SJCRH30 (cell line): ENCODE data around the gene CNTNAP2. TPM values are rescaled to one million over a fixed set of nuclear protein-coding genes. Genes with fewer than 3 reads are reported as not detected.
A peak's percentile ranks its signal among the peaks of the same experiment; 100 is the strongest.
"Not testable (repeated sequence)": the region's sequence is repeated elsewhere in the genome, so short reads cannot be mapped to it uniquely, and the experiment has no call there.

Source experiments
- DNase-seq, 2 experiments: peaks; one replicate each; pipeline ENCODE4 v3.0.0-alpha.2; 2015 to 2020
- H3K27ac ChIP-seq: fragments of 250-450 bp; sonication (Bioruptor Pico); 2 replicates; pipeline ENCODE4 v1.5.1; 2020; ENCODE audit warnings: mild to moderate bottlenecking, moderate library complexity
- H3K27me3 ChIP-seq: fragments of 250-450 bp; sonication (Bioruptor Pico); 2 replicates; pipeline ENCODE4 v1.5.1; 2020; ENCODE audit warnings: mild to moderate bottlenecking, moderate library complexity
- H3K36me3 ChIP-seq: fragments of 250-450 bp; sonication (Bioruptor Pico); 2 replicates; pipeline ENCODE4 v1.5.1; 2020; ENCODE audit warnings: mild to moderate bottlenecking, moderate library complexity
- H3K4me1 ChIP-seq: fragments of 250-450 bp; sonication (Bioruptor Pico); 2 replicates; pipeline ENCODE4 v1.5.1; 2020; ENCODE audit warnings: mild to moderate bottlenecking, moderate library complexity
- H3K4me3 ChIP-seq: fragments of 250-450 bp; sonication (Bioruptor Pico); 2 replicates; pipeline ENCODE4 v1.5.1; 2020; ENCODE audit warnings: mild to moderate bottlenecking, moderate library complexity
- H3K9me3 ChIP-seq: fragments of 250-450 bp; sonication (Bioruptor Pico); replicated peaks from 2 replicates; pipeline ENCODE4 v1.5.1; 2020; ENCODE audit warnings: mild to moderate bottlenecking, moderate library complexity
- total RNA-seq: library from RNA; depleted of rRNA; stranded (reverse); fragments of >200 nt; shearing (Covaris generic); gene quantifications from 2 replicates; pipeline ENCODE4 v1.2.3, GENCODE V29; 2014

Gene CNTNAP2
- total RNA-seq, 1 experiment from 2014 or later = not detected

- Histone ChIP-seq H3K36me3 (no peaks in the 10 kb centered on the region), H3K4me3 (no peak overlapping the region), H3K27me3 (no peaks in the 10 kb centered on the region), H3K9me3 (no peaks in the 10 kb centered on the region), H3K27ac (no peak overlapping the region), H3K4me1 (peaks cover 12% of the 10 kb centered on the region)
- DNase-seq = no peak
Measured at GRCh38 chr7:147777309-147777708, 1660.7 kb downstream of the CNTNAP2 start.

- Histone ChIP-seq H3K4me3 (no peak overlapping the region), H3K27ac (no peak overlapping the region), H3K27me3 (no peaks in the 10 kb centered on the region), H3K4me1 (no peaks in the 10 kb centered on the region), H3K9me3 (no peaks in the 10 kb centered on the region), H3K36me3 (no peaks in the 10 kb centered on the region)
- DNase-seq = no peak
Measured at GRCh38 chr7:147779949-147780348, 1663.3 kb downstream of the CNTNAP2 start.

GRCh38 chr7:147796581-147796980 is 1680.0 kb downstream of the CNTNAP2 start:
- H3K36me3 ChIP-seq = no peaks in the 10 kb centered on the region
- no peaks in the 10 kb centered on the region for H3K9me3 ChIP-seq
- no peak overlapping the region for H3K4me3 ChIP-seq
- H3K27ac ChIP-seq = no peak overlapping the region
- no peak for DNase-seq
- no peaks in the 10 kb centered on the region for H3K4me1 ChIP-seq
- no peaks in the 10 kb centered on the region for H3K27me3 ChIP-seq

GRCh38 chr7:147798001-147798400 is 1681.4 kb downstream of the CNTNAP2 start:
- no peak for DNase-seq
- Histone ChIP-seq H3K27me3 (no peaks in the 10 kb centered on the region), H3K4me3 (no peak overlapping the region), H3K36me3 (no peaks in the 10 kb centered on the region), H3K4me1 (no peaks in the 10 kb centered on the region; the same call in 1 of the 2 replicates), H3K9me3 (no peaks in the 10 kb centered on the region), H3K27ac (no peak overlapping the region)

- not testable (repeated sequence) for DNase-seq, H3K27me3 ChIP-seq, H3K27ac ChIP-seq
Measured at GRCh38 chr7:147801762-147802161, 1685.2 kb downstream of the CNTNAP2 start.

GRCh38 chr7:147803151-147803550 is 1686.5 kb downstream of the CNTNAP2 start:
- Histone ChIP-seq H3K27me3 (no peaks in the 10 kb centered on the region), H3K4me3 (no peak overlapping the region), H3K4me1 (peaks cover 13% of the 10 kb centered on the region), H3K27ac (no peak overlapping the region), H3K9me3 (no peaks in the 10 kb centered on the region), H3K36me3 (no peaks in the 10 kb centered on the region)
- DNase-seq = peak in 1 of 2 experiments; percentile 4

More at GRCh38 chr7:147801762-147802161, 1685.2 kb downstream of the CNTNAP2 start:
- not testable (repeated sequence) for H3K4me3 ChIP-seq, H3K9me3 ChIP-seq, H3K36me3 ChIP-seq
- H3K4me1 ChIP-seq = peaks cover 13% of the 10 kb centered on the region

- Histone ChIP-seq H3K27ac (no peak overlapping the region), H3K4me1 (peaks cover 13% of the 10 kb centered on the region), H3K9me3 (no peaks in the 10 kb centered on the region), H3K27me3 (no peaks in the 10 kb centered on the region), H3K36me3 (no peaks in the 10 kb centered on the region), H3K4me3 (no peak overlapping the region)
- DNase-seq = peak; percentile 33 to 66
Measured at GRCh38 chr7:147803606-147804005, 1687.0 kb downstream of the CNTNAP2 start.

GRCh38 chr7:147804032-147804431 is 1687.4 kb downstream of the CNTNAP2 start:
- DNase-seq = peak in 1 of 2 experiments; percentile 12
- Histone ChIP-seq H3K27ac (no peak overlapping the region), H3K27me3 (no peaks in the 10 kb centered on the region), H3K4me3 (no peak overlapping the region), H3K36me3 (no peaks in the 10 kb centered on the region), H3K4me1 (peaks cover 13% of the 10 kb centered on the region), H3K9me3 (no peaks in the 10 kb centered on the region)

- H3K27ac ChIP-seq = no peak overlapping the region
- H3K9me3 ChIP-seq = no peaks in the 10 kb centered on the region
- no peak overlapping the region for H3K4me3 ChIP-seq
- no peaks in the 10 kb centered on the region for H3K36me3 ChIP-seq
- no peak for DNase-seq
- H3K27me3 ChIP-seq = no peaks in the 10 kb centered on the region
- peaks cover 13% of the 10 kb centered on the region for H3K4me1 ChIP-seq
Measured at GRCh38 chr7:147805996-147806576, 1689.5 kb downstream of the CNTNAP2 start.

GRCh38 chr7:147809786-147810185 is 1693.2 kb downstream of the CNTNAP2 start:
- Histone ChIP-seq H3K36me3 (no peaks in the 10 kb centered on the region), H3K4me3 (no peak overlapping the region), H3K9me3 (no peaks in the 10 kb centered on the region), H3K4me1 (no peaks in the 10 kb centered on the region), H3K27me3 (no peaks in the 10 kb centered on the region), H3K27ac (no peak overlapping the region)
- no peak for DNase-seq

- Histone ChIP-seq H3K27me3 (no peaks in the 10 kb centered on the region), H3K4me1 (no peaks in the 10 kb centered on the region), H3K27ac (no peak overlapping the region), H3K9me3 (no peaks in the 10 kb centered on the region), H3K4me3 (no peak overlapping the region), H3K36me3 (no peaks in the 10 kb centered on the region)
- no peak for DNase-seq
Measured at GRCh38 chr7:147810269-147810668, 1693.7 kb downstream of the CNTNAP2 start.

GRCh38 chr7:147811923-147812322 is 1695.3 kb downstream of the CNTNAP2 start:
- no peaks in the 10 kb centered on the region for H3K27me3 ChIP-seq
- H3K27ac ChIP-seq = no peak overlapping the region
- H3K36me3 ChIP-seq = no peaks in the 10 kb centered on the region
- no peaks in the 10 kb centered on the region for H3K9me3 ChIP-seq
- no peaks in the 10 kb centered on the region for H3K4me1 ChIP-seq
- DNase-seq = no peak
- H3K4me3 ChIP-seq = no peak overlapping the region

- Histone ChIP-seq H3K36me3 (no peaks in the 10 kb centered on the region), H3K27me3 (no peaks in the 10 kb centered on the region), H3K27ac (no peak overlapping the region), H3K9me3 (no peaks in the 10 kb centered on the region), H3K4me3 (no peak overlapping the region), H3K4me1 (no peaks in the 10 kb centered on the region)
- no peak for DNase-seq
Measured at GRCh38 chr7:147813316-147813715, 1696.7 kb downstream of the CNTNAP2 start.

- Histone ChIP-seq H3K27me3 (no peaks in the 10 kb centered on the region), H3K36me3 (no peaks in the 10 kb centered on the region), H3K9me3 (no peaks in the 10 kb centered on the region)
Measured at GRCh38 chr7:147818317-147818716, 1701.7 kb downstream of the CNTNAP2 start.

GRCh38 chr7:147824671-147825070 is 1708.1 kb downstream of the CNTNAP2 start:
- H3K9me3 ChIP-seq = no peaks in the 10 kb centered on the region
- H3K4me3 ChIP-seq = no peak overlapping the region
- no peak for DNase-seq
- H3K4me1 ChIP-seq = no peaks in the 10 kb centered on the region
- no peak overlapping the region for H3K27ac ChIP-seq
- H3K36me3 ChIP-seq = no peaks in the 10 kb centered on the region
- H3K27me3 ChIP-seq = no peaks in the 10 kb centered on the region

More at GRCh38 chr7:147818317-147818716, 1701.7 kb downstream of the CNTNAP2 start:
- Histone ChIP-seq H3K4me3 (no peak overlapping the region), H3K27ac (no peak overlapping the region), H3K4me1 (no peaks in the 10 kb centered on the region)
- DNase-seq = no peak

- H3K4me3 ChIP-seq = no peak overlapping the region
- no peak for DNase-seq
- H3K4me1 ChIP-seq = no peaks in the 10 kb centered on the region
- H3K36me3 ChIP-seq = no peaks in the 10 kb centered on the region
- H3K27ac ChIP-seq = no peak overlapping the region
- H3K9me3 ChIP-seq = no peaks in the 10 kb centered on the region
- H3K27me3 ChIP-seq = no peaks in the 10 kb centered on the region
Measured at GRCh38 chr7:147829016-147829415, 1712.4 kb downstream of the CNTNAP2 start.
